ENCODE data around the gene PAM. TPM values are rescaled to one million over a fixed set of nuclear protein-coding genes. Genes with fewer than 3 reads are reported as not detected.

Gene PAM
- 1.2 TPM in 1 of 2 replicates, not detected in the other for total RNA-seq (2014; rRNA removed; shearing (Covaris generic))

DNA sequence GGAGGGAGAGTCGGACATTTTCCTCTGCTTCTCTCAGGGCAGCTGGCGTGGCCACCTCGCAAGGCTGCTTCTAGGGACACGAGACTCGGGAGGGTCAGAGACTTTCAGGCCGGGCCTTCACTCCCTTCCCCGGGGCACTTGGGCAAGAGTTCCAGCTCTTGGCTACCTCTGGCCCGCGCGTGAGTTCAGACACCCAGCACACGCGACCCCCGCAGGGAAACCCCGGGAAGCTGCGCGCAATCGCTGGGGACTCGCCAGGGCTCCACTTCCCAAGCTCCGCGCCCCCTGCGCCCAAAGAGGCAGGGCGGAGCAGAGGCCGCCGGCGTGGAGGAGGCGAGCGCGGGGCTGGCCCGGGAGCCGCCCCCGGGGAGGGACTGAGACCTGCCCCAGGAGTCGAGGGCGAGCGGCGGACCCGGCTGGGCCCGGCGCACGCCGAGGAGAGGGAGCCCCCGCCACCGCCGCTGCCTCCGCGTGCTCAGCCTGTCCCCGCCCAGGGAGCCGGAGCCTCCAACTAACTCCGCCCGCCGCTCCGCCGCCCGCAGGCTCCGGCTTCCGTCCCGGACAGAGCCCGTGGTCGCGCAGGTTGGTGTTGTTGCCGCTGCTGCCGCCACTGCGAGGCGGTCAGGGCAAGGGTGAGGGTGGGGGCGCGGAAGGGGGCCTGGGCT is at the start of gene PAM:
Gene PAM (plus strand): TSS at position 539 of the 665 bp plus-strand sequence. CDS start 110,891 bp downstream, outside the sequence.
- in situ Hi-C loops (cut with HindIII; ENCODE audit: low sequenced_read_pairs), result no loop called here
- DNase-seq (ENCODE audit: low spot score), result peak; percentile 72

DNA sequence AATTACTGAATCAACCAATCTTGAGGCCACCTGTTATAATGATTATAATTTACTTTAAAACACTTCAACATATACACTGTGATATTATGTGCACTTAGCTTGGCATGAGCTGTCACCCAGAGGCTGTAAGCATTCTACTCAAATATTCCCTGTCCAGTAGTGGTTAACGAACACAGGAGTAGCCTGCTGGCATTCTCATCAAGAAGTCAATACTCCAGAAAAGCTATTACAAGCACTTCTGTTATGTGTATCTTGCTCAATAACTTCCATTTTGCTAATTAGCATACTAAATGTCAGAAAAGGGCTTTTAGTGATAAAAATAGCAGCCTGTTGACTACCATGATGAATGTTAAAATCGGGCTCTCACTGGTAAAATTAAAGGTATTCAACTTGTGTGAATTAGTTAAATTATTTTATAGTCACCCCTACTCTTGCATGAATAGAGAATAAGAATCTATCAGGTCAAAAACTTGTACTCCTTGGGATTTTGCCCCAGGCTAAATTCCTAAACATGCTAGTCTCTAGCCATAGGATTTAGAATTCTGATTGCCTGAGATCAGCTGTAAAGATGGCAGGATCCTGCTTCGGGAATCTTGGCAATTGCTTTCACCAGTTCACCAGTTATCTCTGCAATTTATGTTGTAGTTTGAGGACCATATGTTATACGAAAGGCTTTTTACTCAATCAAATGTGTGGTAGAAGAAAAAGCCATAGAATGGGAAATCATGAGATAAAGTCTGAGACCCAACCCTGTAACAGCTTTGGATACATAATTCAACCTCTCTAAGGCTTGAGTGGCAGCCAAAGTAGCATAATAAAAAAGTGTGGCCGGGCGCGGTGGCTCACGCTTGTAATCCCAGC is 43.4 kb upstream of the PAM start:
- no peak for DNase-seq (ENCODE audit: low spot score)
- in situ Hi-C loops (cut with HindIII; ENCODE audit: low sequenced_read_pairs), result no loop called here

GRCh38 chr5:102713278-102713677 is 41.8 kb upstream of the PAM start:
- in situ Hi-C loops (cut with HindIII; ENCODE audit: low sequenced_read_pairs), result no loop called here
- no peak for DNase-seq (ENCODE audit: low spot score)

DNA sequence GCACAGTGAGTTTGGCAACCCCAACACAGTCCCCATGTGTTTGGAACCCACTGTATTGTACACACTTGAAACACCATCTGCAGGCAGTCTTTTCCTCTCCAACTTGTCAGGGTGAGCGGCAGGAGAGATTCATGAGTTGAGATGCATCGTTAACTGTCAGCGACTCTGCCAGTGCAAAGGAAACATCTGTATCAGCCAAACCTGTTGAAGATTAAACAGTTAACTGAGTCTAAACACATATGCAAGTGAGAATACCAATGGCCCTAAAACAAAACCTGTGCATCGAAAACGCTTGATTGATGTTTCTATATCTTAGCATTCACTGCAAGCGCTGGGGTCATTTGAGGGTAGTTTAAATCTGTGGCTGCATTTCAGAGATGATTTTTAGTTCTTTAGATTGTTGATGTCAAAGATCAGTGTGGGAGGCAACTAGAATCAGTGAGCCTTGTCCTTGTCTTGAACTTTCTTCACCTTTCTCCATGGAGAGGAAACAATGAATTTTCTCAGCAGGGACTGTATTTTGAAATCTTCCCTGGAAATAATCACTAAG is 41.3 kb upstream of the PAM start:
- peak; percentile 13 for DNase-seq (ENCODE audit: low spot score)
- in situ Hi-C loops (cut with HindIII; ENCODE audit: low sequenced_read_pairs), result no loop called here

GRCh38 chr5:102715082-102715807 is 39.9 kb upstream of the PAM start:
- in situ Hi-C loops (cut with HindIII; ENCODE audit: low sequenced_read_pairs), result no loop called here
- DNase-seq (ENCODE audit: low spot score), result no peak

DNA sequence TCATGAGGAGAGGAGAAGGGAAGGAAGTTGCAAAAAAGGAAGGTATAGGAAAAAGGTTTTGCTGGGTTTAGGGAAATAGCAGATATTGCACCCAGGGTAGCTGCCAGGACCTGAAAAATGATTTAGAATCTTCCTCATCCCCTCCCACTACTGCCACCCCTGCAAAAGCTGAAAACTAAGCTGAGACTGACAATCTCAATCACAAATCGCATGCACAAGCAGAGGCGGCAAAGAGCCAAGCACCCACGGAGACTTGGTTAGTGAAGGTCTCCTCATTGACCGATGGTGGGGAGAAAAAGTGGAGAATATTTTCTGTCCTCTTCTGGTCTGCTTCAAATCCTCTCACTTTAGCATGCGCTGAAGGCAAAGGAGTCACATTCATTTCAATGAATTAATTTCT is 39.1 kb upstream of the PAM start:
- in situ Hi-C loops (cut with HindIII; ENCODE audit: low sequenced_read_pairs), result no loop called here
- no peak for DNase-seq (ENCODE audit: low spot score)

- in situ Hi-C loops (cut with HindIII; ENCODE audit: low sequenced_read_pairs), result no loop called here
These were observed 36.3 kb upstream of the PAM start for GRCh38 chr5:102718819-102719218.

DNA sequence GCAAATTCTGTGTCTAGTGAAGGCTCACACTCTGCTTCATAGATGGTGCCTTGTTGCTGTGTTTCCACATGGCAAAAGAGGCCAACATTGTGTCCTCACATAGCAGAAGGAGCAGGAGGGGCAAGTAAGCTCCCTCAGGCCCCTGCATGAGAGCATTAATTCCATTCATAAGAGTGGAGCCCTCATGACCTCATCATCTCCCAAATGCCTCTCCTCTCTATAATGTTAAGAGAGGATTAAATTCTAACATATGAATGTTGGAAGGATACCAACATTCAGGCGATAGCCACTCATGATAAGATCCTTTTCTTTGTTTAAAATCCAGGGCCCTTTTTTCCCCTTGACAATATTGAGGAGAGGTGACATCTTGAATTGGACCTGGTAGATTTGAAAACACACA is 35.2 kb upstream of the PAM start:
- in situ Hi-C loops (cut with HindIII; ENCODE audit: low sequenced_read_pairs), result no loop called here
- DNase-seq (ENCODE audit: low spot score), result no peak

More at GRCh38 chr5:102718819-102719218, 36.3 kb upstream of the PAM start:
- DNase-seq (ENCODE audit: low spot score), result no peak

- no peak for DNase-seq (ENCODE audit: low spot score)
- in situ Hi-C loops (cut with HindIII; ENCODE audit: low sequenced_read_pairs), result no loop called here
These were observed 34.1 kb upstream of the PAM start for GRCh38 chr5:102720969-102721368.

- DNase-seq (ENCODE audit: low spot score), result no peak
- in situ Hi-C loops (cut with HindIII; ENCODE audit: low sequenced_read_pairs), result no loop called here
These were observed 32.2 kb upstream of the PAM start for GRCh38 chr5:102722931-102723330.

GRCh38 chr5:102731693-102732092 is 23.4 kb upstream of the PAM start:
- DNase-seq (ENCODE audit: low spot score), result no peak
- in situ Hi-C loops (cut with HindIII; ENCODE audit: low sequenced_read_pairs), result no loop called here

- in situ Hi-C loops (cut with HindIII; ENCODE audit: low sequenced_read_pairs), result no loop called here
- no peak for DNase-seq (ENCODE audit: low spot score)
These were observed 21.6 kb upstream of the PAM start for GRCh38 chr5:102733534-102733933.

DNA sequence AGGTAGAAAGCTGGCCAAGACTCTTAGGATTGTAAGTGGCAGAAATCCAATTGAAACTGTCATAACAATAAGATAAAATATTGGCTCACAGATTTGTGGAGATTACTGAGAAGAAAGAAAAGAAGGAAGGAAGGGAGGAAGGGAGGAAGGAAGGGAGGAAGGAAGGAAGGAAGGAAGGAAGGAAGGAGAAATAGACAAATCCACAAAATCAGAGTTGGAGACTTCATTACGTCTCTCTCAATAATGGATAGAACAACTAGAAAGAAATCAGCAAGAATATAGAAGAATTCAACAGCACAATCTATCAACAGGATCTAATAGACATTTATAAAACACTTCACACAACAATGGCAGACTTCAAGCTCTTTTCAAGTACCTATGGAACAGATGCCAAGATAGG is 17.9 kb upstream of the PAM start:
- DNase-seq (ENCODE audit: low spot score), result no peak
- in situ Hi-C loops (cut with HindIII; ENCODE audit: low sequenced_read_pairs), result no loop called here

DNA sequence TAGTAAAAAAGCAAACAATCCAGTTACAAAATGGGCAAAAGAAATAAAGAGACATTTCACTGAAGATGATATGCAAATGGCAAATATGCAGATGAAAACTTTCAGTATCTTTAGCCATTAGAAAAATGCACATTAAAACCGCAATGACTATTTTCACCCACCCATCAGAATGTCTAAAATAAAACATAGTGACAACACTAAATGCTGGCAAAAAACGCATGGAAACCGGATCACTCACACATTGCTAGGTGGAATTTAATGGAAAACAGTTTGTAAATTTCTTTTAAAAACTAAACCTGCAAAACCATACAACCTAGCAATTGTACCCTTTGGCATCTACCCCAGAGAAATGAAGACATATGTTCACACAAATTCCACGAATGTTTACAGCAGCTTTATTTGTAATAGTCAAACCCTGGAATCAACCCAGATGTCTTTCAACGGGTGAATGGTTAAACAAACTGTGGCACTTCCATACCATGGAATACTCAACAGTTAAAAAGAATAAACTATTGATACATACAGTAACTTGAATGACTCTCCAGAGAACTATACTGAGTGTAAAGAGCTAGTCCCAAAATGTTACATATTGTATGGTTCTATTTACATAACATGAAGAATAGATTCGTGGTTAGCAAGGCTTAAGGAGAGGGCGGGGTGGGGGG is 17.2 kb upstream of the PAM start:
- DNase-seq (ENCODE audit: low spot score), result no peak
- in situ Hi-C loops (cut with HindIII; ENCODE audit: low sequenced_read_pairs), result no loop called here

GRCh38 chr5:102740515-102740914 is 14.6 kb upstream of the PAM start:
- in situ Hi-C loops (cut with HindIII; ENCODE audit: low sequenced_read_pairs), result no loop called here
- no peak for DNase-seq (ENCODE audit: low spot score)

DNA sequence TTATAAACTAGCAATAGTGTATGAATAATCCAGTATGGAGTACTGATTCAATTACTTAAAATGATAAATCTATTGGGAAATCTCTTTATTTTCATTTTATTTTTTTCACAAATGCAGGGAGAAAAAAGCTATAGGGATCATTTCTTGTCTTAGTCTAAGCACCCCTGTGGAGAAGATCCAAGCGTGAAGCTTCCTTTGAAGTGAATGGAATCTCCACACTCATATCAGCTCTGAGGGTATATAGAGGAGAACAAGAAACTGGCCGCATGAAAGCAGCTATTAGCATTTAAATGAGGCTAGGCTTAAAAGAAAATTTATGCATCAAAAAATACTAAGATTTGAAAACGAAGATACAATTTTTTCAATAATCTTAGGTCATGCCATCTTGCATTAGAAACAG is 12.9 kb upstream of the PAM start:
- DNase-seq (ENCODE audit: low spot score), result no peak
- in situ Hi-C loops (cut with HindIII; ENCODE audit: low sequenced_read_pairs), result no loop called here

DNA sequence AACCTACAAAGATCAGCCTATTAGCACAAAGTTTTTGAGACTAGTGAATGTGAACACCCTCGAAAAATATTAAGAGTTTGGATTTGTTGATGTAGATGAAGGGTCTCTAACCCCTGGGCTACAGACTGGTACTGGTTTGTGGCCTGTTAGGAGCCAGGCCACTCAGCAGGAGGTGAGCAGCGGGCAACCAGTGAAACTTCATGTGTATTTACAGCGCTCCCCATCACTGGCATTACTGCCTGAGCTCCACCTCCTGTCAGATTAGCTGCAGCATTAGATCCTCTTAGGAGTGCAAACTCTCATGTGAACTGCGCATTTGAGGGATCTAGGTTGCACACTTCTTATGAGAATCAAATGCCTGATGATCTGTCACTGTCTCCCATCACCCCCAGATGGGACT is 11.2 kb upstream of the PAM start:
- in situ Hi-C loops (cut with HindIII; ENCODE audit: low sequenced_read_pairs), result no loop called here
- DNase-seq (ENCODE audit: low spot score), result no peak

- DNase-seq (ENCODE audit: low spot score), result no peak
- in situ Hi-C loops (cut with HindIII; ENCODE audit: low sequenced_read_pairs), result no loop called here
These were observed 7.5 kb upstream of the PAM start for GRCh38 chr5:102747386-102748166.
